HG02840 (cell line): Measurements from ENCODE around the gene DST.
"Not testable (repeated sequence)": the region's sequence is repeated elsewhere in the genome, so short reads cannot be mapped to it uniquely, and the experiment has no call there.

Experiments
- ATAC-seq: cut with Tn5 transposase; IDR thresholded peaks from one replicate; pipeline ENCODE4 v1.9.1; 2021; ENCODE audit warnings: mild to moderate bottlenecking, moderate library complexity, moderate number of reproducible peaks; ENCODE audit not compliant: unreplicated experiment, low FRiP score

Gene DST

DNA sequence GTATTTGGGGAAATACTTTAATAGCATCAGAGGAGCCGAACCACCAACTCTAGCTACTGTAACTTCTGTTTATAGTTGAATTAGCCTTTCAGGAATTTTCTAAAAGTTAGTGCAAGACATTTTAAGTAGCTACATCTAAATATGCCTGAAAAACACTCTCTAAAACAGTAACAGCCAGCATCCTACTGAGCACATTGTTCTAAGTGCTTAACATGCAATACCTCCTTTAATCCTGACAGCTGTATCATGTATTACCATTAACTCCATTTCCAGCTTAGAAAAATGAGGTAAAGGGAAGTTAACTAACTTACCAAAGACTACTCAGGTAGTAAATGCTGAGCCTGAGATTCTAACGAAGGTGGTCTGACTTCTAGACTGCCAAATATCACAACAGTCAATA lies 120.7 kb downstream of the DST start:
- ATAC-seq = no peak

DNA sequence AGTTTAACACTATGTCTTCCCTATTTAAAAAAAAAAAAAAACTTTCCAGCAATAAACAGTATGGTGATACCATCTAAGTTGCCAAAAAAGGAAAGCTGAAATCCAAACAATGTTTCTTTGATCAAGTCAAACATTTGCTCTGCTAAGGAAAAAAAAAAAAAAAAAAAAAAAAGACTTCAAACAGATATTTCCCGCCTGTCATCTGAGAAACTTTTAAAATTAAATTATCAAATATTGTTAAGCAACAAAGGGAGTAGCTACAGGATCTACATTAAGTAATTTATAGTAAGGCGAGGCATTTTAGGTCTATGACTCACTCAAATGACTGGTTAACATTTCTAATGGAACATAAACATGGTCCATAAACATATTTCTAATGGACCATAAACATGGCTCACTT lies 121.2 kb downstream of the DST start:
- ATAC-seq = no peak

DNA sequence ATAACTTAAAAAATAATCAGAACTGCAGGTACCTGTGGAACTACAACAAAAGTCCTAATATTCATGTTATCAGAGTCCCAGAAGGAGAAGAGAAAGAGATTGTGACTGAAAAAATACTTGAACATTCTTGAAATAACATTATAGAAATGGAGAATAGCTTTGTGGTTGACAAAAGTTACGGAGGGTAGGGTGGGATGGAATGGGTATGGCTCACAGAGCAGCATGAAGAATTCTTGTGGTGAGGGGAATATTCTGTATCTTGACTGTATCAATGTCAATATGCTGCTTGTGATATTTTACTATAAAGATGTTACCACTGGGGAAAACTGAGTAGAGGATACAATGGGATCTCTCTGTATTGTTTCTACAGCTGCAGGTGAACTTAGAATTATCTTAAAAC lies 122.5 kb downstream of the DST start:
- no peak for ATAC-seq

DNA sequence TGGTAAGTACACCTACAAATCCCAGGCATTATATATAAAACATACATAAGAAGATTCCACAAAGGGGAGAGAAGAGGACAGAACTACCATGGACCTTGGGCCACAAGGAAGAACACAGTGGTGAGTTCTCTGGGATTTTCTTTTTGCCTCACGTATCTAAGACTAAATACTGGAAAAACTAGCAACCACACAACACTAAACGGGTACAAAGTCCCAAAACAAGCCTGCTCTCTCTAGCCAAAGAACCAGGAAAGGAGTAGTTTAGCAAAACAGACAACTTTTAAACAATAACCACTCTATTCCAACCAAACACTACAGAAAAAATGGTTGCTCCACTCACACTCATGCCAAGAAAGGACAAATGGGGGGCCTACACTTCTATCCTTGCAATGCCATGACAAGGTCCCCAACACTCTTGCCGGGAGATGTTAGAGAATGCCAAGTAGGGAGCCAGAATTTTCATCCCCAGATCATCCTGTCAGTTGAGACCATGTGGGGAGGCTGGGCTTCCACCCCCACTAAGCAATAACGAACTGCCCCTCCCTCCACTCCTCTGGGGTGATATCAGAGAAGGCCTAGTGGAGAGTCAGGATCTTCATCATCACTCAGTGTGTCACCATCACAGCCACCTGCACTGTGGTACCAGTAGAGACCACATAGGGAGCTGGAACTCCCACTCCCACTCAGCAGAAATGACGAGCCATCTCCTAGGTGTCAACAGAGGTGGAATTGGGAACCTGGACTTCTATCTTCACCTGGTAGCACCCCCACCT lies 123.5 kb downstream of the DST start:
- ATAC-seq = no peak

DNA sequence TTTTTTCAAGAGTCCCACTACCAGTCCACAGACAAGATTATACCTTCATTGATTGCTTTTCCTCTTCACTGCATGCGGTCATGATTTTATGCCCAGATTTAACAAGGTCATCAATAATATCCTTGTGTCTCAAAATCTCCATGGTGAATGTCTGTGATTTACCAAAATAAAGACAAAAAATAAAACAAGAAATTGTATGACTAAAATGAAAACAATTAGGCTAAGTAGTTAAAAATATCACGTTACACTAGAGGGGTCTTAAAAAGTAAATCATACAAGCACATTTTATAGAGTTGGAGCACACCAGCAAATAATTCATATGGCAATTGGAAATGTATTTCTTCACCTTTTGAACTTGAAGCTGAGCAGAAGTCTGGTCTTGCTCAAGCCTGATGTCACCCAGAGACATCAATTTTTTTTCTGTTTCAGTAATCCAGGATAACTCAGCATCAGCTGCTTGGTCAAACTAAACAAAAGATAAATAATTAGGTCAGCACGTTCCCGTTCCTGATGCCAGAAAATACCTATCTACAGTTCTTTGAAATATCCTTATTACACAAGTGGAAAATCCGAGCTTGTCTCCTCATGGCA lies 125.4 kb downstream of the DST start:
- ATAC-seq = no peak

DNA sequence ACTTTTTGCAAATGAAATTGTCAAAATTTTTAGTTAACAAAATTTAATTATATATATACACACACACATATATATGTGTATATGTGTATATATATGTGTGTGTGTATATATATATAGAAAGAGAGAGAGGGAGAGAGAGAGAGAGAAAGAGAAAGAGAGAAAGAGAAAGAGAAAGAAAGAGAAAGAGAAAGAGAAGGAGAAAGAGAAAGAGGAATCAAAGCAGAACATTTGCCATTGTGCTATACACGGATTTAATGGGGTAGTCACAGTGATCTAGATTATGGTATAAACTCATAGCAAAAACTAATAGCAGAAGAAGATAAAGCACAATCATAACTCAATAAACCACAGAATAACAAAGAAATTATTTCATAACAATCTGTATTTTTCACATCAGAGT lies 126.7 kb downstream of the DST start:
- no peak for ATAC-seq

DNA sequence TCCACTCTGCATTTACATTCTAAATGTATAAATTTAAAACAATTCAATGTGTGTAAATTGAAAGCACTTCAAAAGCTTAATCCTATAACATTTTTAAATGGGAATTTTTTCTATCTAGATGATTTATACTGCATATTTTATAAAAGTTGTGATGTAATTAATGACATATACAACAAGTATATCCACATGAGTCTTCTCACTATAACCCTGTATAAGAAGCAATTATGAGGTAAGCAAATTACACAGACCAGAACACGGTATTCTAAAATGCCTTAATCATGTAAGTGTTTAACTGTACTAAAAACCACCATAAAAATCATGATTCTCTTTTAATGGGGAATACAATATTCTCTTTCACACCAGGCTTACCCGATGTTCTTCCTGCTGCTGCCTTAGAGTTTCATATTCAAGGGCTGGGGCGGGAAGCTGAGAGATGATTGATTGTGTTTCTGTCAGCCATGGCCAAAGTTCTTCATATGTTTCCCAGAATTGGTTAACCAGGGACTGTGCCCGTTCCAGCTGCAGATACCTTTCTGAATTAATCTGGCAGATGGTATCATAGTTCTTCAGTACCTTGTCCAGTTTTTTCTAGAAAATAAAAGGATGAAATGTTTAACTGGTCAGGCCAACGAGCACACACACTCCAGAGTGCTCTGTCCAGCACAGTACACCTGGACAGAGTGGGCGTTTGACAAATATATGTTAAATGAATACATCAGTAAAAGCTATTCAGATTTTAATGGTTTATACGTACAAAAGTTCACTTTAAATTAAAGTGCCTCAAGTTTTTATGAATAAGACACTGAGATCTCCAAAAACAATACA lies 127.4 kb downstream of the DST start:
- ATAC-seq = no peak

DNA sequence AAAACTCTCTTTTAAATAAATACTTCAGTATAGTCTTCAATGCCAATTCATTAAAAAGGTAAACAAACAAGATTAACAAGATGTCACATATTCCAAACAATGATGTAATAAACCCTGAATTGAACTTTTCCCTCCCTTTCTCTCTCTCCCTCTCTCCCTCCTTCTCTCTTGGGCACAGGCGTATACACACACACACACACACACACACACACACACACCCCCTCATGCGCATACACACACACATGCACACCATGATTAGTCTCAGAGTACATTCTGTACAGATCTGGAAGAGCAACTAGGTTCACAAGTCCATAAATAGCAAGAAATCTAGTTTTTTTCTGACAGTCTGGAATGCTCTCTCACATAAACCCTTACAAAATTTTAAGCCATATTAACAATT lies 128.3 kb downstream of the DST start:
- ATAC-seq = no peak

DNA sequence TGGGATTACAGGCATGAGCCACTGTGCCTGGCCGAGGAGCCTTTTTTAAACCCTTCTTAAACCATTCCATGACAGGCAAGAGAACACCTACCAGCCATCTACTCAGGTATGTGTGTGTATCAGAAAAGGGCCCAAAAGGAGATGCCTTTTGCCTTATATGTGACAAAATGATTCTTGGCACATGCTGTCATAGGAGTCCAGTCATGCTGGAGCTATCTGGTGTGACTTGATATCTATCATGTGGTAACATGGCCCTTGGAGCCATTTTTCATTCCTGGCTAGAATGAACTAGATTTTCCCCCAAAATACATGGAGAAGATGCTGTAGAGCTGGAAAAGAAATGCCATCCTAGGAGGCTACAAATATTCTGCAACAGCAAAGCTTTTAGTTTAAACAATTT lies 129.1 kb downstream of the DST start:
- no peak for ATAC-seq

DNA sequence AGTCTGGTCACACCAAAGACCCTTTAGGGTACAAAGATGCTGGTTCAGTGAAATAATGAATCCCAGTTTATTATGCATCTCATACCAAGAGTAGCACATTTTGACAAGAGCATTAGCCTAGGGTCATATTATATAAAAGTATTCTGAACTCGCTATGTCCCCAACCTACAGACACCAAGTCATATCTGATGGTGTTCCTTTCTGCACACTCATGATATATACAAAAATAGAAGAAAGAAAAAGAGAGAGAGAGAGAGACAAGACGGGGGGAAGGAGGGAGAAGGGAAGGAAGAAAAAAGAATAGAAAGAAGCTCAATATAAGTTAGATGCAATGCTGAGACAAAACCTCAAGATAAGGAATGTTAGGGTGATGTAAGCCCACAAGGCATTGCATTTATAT lies 131.1 kb downstream of the DST start:
- ATAC-seq = no peak

DNA sequence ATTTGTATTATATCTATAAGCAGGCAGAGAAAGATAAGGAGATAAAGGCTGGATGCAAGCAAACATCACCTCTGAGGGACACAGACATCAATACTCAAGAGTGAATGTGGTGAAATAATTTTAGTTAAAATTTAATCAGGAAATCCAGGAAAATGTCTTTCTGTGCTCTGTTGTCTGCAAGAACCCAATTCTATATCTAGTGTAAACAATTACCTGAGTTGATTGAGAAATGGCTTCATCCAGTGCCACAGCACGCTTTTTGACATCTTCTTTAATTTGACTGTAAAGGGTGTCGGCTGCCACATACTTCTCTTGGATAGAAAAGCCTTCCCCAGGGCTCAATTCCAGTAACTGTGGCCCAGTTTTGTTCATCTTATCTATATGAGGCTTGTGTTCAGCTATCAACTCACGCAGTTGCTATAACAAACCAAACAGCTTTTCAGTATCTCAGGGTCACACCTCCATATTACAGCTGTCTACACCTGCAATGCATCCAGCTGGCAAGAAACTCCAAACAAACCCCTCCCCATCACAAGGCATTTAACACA lies 131.6 kb downstream of the DST start:
- no peak for ATAC-seq

DNA sequence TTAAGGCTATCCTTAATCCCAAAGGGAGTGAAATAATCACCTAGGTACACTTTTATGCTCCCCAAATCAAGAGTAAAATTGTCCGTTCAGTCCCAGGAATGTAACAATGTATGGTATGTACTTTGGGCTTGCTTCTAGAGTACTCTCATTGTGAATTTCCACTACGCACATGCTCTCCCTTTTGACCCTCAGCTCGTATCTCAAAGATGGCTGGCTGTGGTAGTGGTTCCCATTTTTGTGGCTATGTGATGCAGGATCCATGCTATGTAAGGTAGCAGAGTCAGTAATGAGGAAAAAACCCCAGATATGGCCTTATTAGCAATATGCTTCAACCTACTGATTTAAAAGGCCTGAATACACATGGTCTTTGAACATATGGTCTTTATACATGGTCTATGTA lies 133.7 kb downstream of the DST start:
- ATAC-seq = no peak

DNA sequence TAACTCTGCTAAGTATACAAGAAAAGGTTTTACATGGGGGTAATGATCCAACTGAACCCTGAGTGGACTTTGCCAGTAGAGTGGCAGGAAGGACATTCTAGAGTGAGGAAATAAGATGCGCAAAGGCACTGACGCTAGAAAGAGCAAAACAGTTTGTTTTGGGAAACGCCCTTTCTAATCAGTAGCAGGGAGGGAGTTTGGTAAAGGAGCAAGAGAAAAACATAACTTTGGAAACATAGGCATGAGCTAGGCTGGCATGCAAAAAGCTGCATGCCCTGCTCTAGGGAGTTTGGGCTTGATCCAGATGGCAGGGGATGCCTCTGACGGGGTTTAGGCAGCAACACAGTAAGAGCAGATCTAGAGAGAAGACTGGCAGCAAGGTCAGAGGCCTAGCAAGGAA lies 135.2 kb downstream of the DST start:
- no peak for ATAC-seq

DNA sequence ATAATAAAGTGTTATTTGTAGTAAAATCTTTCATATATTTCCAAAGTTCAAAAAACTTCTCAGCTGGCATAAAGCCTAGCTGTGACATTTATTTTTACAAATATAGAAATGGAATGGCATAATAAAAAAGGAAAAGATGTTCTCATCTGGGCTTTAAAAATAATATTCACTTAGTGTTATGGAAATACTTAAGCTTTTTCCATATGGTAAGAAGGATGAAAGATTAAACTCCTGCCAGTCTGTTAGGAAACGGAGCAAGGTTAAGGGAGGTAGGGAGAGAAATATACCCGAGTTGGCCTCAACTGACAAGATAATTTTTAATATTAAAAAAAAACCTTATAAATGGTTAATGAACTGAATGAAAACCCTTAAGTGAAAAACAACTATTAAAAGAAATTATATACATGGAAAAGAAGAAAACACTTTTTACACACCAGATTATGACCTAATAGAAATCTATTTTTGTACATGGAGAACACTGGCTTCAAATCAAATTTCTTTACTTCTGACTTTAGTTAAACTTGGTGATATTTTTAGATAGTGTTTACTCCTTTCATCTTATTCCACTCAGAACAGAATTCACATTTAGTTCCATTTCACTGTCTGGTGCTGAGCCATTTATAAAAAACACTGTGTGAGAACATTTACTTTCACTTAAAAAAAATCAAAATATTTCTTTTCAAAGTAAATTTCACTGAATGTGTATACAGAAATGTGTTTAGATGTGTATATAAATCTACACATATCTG lies 137.0 kb downstream of the DST start:
- no peak for ATAC-seq

DNA sequence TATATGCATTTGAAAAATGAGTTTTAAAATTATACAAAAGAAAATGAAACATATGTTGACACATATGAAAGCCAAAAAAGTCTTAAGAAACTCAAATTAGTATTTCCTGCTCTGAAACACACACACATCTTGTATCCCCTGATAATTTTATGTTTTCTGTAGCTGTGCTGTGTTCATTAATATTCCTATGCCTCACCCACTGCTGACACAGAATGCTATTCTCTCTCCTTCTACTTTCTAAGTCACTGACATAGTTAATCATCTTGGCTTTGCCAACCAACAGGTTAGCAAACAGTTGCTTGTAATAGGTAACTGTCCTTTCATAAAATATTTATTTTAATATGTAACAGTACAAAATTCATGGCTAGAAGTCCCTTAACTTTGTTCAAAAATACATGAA lies 140.7 kb downstream of the DST start:
- no peak for ATAC-seq

DNA sequence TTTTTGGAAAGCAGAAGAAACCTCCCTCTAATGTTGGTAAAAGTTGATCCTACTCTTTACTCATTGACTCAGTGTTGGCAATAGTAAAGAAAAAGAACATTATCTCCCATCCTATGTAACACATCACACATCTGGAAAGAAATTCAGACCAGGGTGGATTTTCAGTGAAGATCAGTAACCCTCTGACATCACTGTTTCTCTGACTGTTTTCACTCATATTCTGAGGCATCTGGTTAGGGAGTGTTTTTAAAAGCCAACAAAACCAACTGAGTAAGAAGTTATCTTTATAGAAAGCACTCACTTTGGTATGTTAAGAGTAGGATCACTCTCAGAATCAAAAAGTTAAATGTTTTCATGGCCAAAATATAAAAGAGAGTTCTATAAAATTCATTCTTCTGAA lies 143.6 kb downstream of the DST start:
- ATAC-seq = no peak

DNA sequence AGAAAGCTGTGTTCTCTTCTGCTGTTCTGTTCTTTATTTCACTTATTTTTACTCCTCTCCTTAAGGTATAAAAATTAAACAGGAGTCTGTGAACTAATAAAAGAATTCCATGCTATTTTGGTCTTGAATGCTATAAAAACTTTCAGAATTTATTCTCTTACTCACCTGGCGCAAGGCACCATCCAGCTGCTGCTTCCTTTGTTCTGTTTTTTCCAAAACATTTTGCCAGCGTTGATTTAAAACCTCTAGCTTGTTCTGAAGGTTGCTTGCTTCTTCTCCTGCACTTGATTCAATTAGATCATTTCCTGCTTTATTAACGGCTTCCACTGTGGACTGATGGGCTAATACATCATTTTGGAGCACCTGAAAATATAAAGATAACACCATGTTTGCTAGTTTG lies 145.0 kb downstream of the DST start:
- ATAC-seq = no peak

DNA sequence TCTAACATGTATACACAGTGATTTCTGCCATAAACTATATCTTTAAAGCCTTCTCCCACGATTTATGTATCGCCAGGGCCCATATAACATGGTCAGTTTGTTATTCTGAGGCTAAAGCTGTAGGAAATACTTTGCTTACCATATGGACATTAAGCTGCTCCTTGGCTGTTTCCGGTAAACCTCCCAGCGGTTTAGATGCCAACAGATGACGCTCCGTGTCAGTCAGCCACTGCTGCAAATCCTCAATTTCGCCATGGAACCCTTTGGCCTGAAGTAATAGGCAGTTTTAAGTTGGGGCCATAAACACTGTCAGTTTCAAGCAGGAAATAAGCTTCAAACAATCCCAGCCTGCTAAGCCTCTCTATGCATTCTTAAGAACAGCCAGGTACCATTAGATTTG lies 145.4 kb downstream of the DST start:
- no peak for ATAC-seq

DNA sequence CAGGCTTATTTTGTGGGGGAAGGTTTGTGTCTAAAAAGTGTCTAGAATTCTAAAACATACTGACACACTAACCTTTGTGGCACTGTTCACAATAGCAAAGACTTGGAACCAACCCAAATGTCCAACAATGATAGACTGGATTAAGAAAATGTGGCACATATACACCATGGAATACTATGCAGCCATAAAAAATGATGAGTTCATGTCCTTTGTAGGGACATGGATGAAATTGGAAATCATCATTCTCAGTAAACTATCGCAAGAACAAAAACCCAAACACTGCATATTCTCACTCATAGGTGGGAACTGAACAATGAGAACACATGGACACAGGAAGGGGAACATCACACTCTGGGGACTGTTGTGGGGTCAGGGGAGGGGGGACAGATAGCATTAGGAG lies 146.0 kb downstream of the DST start:
- not testable (repeated sequence) for ATAC-seq

DNA sequence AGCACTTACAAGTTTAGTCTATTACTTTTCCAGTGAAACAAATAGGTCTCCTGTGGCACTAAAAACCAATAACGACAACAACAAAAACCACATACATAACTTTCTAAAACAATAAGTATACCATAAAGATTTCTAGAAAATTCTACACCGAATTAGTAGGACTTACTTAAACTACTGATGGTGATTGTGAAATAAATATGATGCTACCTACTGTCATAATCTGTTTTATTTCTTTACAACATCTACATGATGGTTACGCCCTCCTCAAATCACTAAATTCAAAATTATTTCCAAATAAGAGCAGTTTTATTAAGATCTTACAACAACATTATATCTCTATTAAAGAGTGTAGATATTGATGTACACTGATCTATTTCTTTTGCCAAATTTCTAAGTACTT lies 147.0 kb downstream of the DST start:
- ATAC-seq = no peak
